Mesenchymal stem cell (in vitro differentiated cells and primary cell): ENCODE results near the gene GNA14.
"Not testable (repeated sequence)": the region's sequence is repeated elsewhere in the genome, so short reads cannot be mapped to it uniquely, and the experiment has no call there.

Experiments
- DNase-seq: peaks from one replicate; pipeline ENCODE4 v3.0.0-alpha.2; 2013
- H2AFZ ChIP-seq: one replicate; pipeline ENCODE4 v1.6.1; 2013; ENCODE audit warnings: low read depth, mild to moderate bottlenecking, control low read depth, inconsistent platforms, low read length, moderate library complexity
- H2AK5ac ChIP-seq: 2 replicates; pipeline ENCODE4 v1.6.1; 2013; ENCODE audit warnings: low read length, moderate library complexity, mild to moderate bottlenecking, inconsistent platforms; ENCODE audit not compliant: severe bottlenecking
- H2BK120ac ChIP-seq: one replicate; pipeline ENCODE4 v1.6.1; 2013; ENCODE audit warnings: low read depth, mild to moderate bottlenecking, inconsistent platforms, low read length, moderate library complexity
- H2BK12ac ChIP-seq, 2 experiments: one replicate each; pipeline ENCODE4 v1.6.1; 2013; ENCODE audit warnings: inconsistent platforms in 2 of 2, low read length in 2 of 2, mild to moderate bottlenecking in 2 of 2, moderate library complexity in 2 of 2, control low read depth in 1 of 2
- H2BK15ac ChIP-seq: one replicate; pipeline ENCODE4 v1.6.1; 2013; ENCODE audit warnings: mild to moderate bottlenecking, low read depth, inconsistent platforms; ENCODE audit not compliant: poor library complexity, severe bottlenecking
- H2BK5ac ChIP-seq: 2 replicates; pipeline ENCODE4 v1.6.1; 2013; ENCODE audit warnings: low read depth, mild to moderate bottlenecking, low read length, control low read depth, inconsistent platforms; ENCODE audit not compliant: poor library complexity, severe bottlenecking
- H3K14ac ChIP-seq, 2 experiments: one replicate each; pipeline ENCODE4 v1.6.1; 2013; ENCODE audit warnings: inconsistent platforms in 2 of 2, low read length in 2 of 2, control low read depth in 1 of 2, mild to moderate bottlenecking in 1 of 2, moderate library complexity in 1 of 2
- H3K18ac ChIP-seq, 2 experiments: one replicate each; pipeline ENCODE4 v1.6.1; 2013; ENCODE audit warnings: inconsistent platforms in 2 of 2, low read length in 2 of 2, control low read depth in 1 of 2, low read depth in 1 of 2, mild to moderate bottlenecking in 1 of 2
- H3K23ac ChIP-seq, 2 experiments: one replicate each; pipeline ENCODE4 v1.6.1; 2013; ENCODE audit warnings: inconsistent platforms in 2 of 2, low read length in 2 of 2, mild to moderate bottlenecking in 2 of 2, moderate library complexity in 2 of 2, control low read depth in 1 of 2
- H3K27ac ChIP-seq: 2 replicates; pipeline ENCODE4 v1.5.1; 2013; ENCODE audit warnings: mild to moderate bottlenecking, moderate library complexity, low read length, control low read depth, inconsistent platforms; ENCODE audit not compliant: poor library complexity, severe bottlenecking
- H3K27me3 ChIP-seq, 2 experiments: 2 replicates each; pipeline versions ENCODE4 v1.6.1 to v1.7.0; 2013; ENCODE audit warnings: low read length in 2 of 2, mild to moderate bottlenecking in 2 of 2, moderate library complexity in 2 of 2, control low read depth in 1 of 2, inconsistent platforms in 1 of 2; ENCODE audit not compliant: control insufficient read depth in 1 of 2, insufficient read depth in 1 of 2
- H3K36me3 ChIP-seq, 2 experiments: 2 replicates each; pipeline versions ENCODE4 v1.6.1 to v1.7.0; 2013; ENCODE audit warnings: low read length in 2 of 2, control low read depth in 1 of 2, inconsistent platforms in 1 of 2, low read depth in 1 of 2, mild to moderate bottlenecking in 1 of 2; ENCODE audit not compliant: insufficient read depth in 2 of 2, control insufficient read depth in 1 of 2
- H3K4ac ChIP-seq, 2 experiments: one replicate each; pipeline ENCODE4 v1.6.1; 2013; ENCODE audit warnings: inconsistent platforms in 2 of 2, low read length in 2 of 2, mild to moderate bottlenecking in 2 of 2, moderate library complexity in 2 of 2, control low read depth in 1 of 2, low read depth in 1 of 2
- H3K4me1 ChIP-seq: 2 replicates; pipeline ENCODE4 v1.6.1; 2013; ENCODE audit warnings: low read depth, low read length, control low read depth; ENCODE audit not compliant: control insufficient read depth, insufficient read depth
- H3K4me2 ChIP-seq: 2 replicates; pipeline ENCODE4 v1.6.1; 2013; ENCODE audit warnings: low read length, mild to moderate bottlenecking, inconsistent platforms; ENCODE audit not compliant: poor library complexity, severe bottlenecking
- H3K4me3 ChIP-seq, 2 experiments: 2 replicates each; pipeline versions ENCODE4 v1.5.1 to v1.7.0; 2013; ENCODE audit warnings: low read length in 2 of 2, mild to moderate bottlenecking in 2 of 2, control low read depth in 1 of 2, low read depth in 1 of 2; ENCODE audit not compliant: insufficient read depth in 1 of 2
- H3K79me1 ChIP-seq: replicated peaks from 2 replicates; pipeline ENCODE4 v1.6.1; 2013; ENCODE audit warnings: mild to moderate bottlenecking, control low read depth, low read length, inconsistent platforms; ENCODE audit not compliant: poor library complexity, severe bottlenecking
- H3K9ac ChIP-seq: 2 replicates; pipeline ENCODE4 v1.7.0; 2013; ENCODE audit warnings: mild to moderate bottlenecking, low read length, moderate library complexity
- H3K9me3 ChIP-seq: 2 replicates; pipeline ENCODE4 v1.7.0; 2013; ENCODE audit warnings: mild to moderate bottlenecking, low read length; ENCODE audit not compliant: control insufficient read depth
- H4K8ac ChIP-seq: one replicate; pipeline ENCODE4 v1.6.1; 2013; ENCODE audit warnings: inconsistent platforms, mild to moderate bottlenecking, low read length, moderate library complexity
- H4K91ac ChIP-seq: one replicate; pipeline ENCODE4 v1.6.1; 2013; ENCODE audit warnings: mild to moderate bottlenecking, low read length, inconsistent platforms
- WGBS: methylation state at CpG from one replicate; pipeline ENCODE4 v1.1.7; 2013; ENCODE audit warnings: mixed read lengths; 5-methylcytosine and 5-hydroxymethylcytosine counted together

Gene GNA14

DNA sequence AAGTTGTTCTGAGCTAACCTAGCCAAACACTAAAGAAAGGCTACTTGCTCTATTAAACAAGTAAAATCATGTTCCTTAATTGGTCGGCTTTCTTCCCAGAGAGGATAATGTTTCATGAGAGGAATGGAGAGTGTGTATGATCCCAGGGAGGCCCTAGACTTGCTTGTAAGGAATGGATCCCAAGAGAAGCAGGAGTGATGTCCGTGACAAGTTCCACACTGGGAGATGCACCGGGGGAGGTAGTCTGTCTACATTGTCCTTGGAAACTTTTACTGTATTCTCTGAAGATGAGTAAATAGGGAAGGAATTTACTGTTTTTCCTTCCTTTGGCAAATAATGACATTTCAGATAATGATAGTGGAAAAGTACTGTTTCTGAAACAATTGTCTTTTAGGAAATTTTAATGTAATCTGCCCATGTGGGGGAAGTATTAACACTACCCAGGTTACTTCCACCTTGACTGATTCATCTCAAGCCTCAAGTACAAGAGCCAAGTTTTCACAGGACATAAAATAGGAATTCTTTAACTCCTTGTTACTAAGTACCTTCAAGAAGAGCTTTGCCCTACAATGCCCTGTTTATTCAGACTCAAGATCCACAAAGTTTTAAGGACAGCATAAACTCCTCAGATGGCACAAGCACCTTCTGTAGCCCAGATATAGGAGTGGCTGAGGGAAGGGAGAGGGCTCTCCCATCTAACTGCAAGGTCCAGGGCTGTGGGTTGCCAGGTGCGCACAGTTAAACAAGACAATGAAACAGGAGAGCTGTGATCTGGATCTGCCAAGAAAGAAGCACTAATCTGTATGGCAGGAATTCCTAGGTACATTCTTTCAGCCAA, 152.1 kb downstream of the GNA14 start:
- Histone ChIP-seq H3K4me1 (peaks cover 2% of the 10 kb centered on the region), H3K18ac (no peak overlapping the region), H3K9ac (peak overlapping the region; percentile 76), H3K14ac (no peak overlapping the region), H2BK5ac (no peak overlapping the region), H4K91ac (no peak overlapping the region), H3K23ac (no peak overlapping the region), H3K9me3 (peaks cover 8% of the 10 kb centered on the region), H3K36me3 (no peaks in the 10 kb centered on the region), H3K4me3 (peak overlapping the region in 1 of 2 experiments; percentile 21), H2BK15ac (no peak overlapping the region), H3K4me2 (no peak overlapping the region), H3K79me1 (no peaks in the 10 kb centered on the region), H3K27ac (peak overlapping the region; percentile 24), H2BK120ac (no peak overlapping the region), H3K27me3 (no peaks in the 10 kb centered on the region), H3K4ac (no peak overlapping the region), H2AK5ac (no peak overlapping the region), H4K8ac (no peak overlapping the region), H2BK12ac (no peak overlapping the region), H2AFZ (no peak overlapping the region)
- peak; percentile 55 for DNase-seq
- 47% methylated on average over 4 of the region's 4 CpGs for WGBS

DNA sequence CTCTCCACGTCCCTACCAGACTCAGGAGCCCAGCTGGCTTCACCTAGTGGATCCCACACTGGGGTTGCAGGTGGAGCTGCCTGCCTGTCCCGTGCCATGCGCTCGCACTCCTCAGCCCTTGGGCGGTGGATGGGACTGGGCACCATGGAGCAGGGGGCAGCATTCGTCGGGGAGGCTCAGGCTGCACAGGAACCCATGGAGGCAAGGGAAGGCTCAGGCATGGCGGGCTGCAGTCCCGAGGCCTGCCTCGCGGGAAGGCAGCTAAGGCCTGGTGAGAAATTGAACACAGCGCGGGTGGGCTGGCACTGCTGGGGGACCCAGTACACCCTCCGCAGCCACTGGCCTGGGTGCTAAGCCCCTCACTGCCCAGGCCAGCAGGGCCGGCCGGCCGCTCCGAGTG, 157.8 kb downstream of the GNA14 start:
- H2BK5ac ChIP-seq, H3K27me3 ChIP-seq, H3K27ac ChIP-seq, H2AFZ ChIP-seq, H3K79me1 ChIP-seq, H3K4me2 ChIP-seq, H3K4ac ChIP-seq, H3K4me1 ChIP-seq, H2BK15ac ChIP-seq, H3K18ac ChIP-seq, H3K36me3 ChIP-seq, H4K91ac ChIP-seq, H3K23ac ChIP-seq, H2BK12ac ChIP-seq, H2BK120ac ChIP-seq, H3K4me3 ChIP-seq, DNase-seq, H3K14ac ChIP-seq, H3K9ac ChIP-seq, H2AK5ac ChIP-seq: not testable (repeated sequence)
- 95% methylated on average over 18 of the region's 18 CpGs for WGBS
- peak overlapping the region; percentile 15 for H4K8ac ChIP-seq
- H3K9me3 ChIP-seq: peaks cover 12% of the 10 kb centered on the region

DNA sequence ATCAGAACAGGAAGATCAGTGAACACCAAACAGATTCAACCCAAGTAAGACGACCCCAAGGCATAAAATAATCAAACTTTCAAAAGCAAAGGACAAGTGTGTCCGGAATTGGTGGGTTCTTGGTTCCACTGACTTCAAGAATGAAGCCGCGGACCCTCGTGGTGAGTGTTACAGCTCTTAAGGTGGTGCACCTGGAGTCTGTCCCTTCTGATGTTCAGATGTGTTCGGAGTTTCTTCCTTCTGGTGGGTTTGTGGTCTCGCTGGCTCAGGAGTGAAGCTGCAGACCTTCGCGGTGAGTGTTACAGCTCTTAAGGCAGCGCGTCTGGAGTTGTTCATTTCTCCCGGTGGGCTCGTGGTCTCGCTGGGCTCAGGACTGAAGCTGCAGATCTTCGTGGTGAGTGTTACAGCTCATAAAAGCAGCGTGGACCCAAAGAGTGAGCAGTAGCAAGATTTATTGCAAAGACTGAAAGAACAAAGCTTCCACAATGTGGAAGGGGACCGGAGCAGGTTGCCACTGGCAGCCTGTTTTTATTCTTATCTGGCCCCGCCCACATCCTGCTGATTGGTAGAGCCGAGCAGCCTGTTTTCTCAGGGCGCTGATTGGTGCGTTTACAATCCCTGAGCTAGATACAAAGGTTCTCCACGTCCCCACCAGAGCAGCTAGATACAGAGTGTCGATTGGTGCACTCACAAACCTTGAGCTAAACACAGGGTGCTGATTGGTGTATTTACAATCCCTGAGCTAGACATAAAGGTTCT, 158.5 kb downstream of the GNA14 start:
- not testable (repeated sequence) for H3K27ac ChIP-seq, H2BK5ac ChIP-seq, H4K8ac ChIP-seq, H2AK5ac ChIP-seq, H3K4me2 ChIP-seq, H3K4ac ChIP-seq, H2AFZ ChIP-seq, DNase-seq, H3K4me3 ChIP-seq, H3K9ac ChIP-seq, H2BK12ac ChIP-seq, H3K23ac ChIP-seq, H3K14ac ChIP-seq, H3K79me1 ChIP-seq, H3K27me3 ChIP-seq, H4K91ac ChIP-seq, H3K4me1 ChIP-seq, H3K36me3 ChIP-seq, H2BK15ac ChIP-seq, H3K18ac ChIP-seq, H2BK120ac ChIP-seq
- 95% methylated on average over 20 of the region's 23 CpGs for WGBS
- peaks cover 12% of the 10 kb centered on the region for H3K9me3 ChIP-seq

DNA sequence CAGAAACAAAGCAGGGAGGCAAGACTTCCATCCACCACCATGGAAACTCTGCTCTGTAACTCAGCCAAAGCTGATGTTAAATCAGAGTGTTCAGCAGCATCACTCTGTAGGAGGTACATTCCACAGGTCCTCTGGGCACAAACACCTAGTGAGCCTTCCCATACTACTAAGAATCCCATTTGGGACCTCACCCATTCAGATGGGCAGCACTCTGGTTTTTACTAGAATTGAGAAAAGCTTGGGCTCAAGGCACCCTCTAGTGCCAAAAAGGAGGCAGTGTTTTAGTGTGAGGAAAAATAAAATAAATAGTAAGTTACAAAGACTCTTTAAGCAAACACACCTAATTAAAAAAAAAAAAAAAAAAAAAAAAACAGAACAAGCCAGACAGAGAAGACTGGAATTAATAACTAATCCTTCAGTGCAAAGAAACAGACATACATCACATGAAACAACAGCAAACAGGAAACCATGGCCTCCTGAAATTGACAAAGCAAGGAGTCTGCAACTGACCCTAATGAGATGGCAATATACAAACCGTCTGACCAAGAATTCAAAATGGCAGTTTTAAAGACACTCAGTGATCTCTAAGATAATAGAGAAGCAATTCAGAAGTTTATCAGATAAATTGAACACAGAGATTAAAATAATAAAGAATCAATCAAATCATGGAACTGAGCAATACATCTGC, 159.5 kb downstream of the GNA14 start:
- H2BK12ac ChIP-seq: no peak overlapping the region
- no peak overlapping the region for H4K8ac ChIP-seq
- H3K4me1 ChIP-seq: no peaks in the 10 kb centered on the region
- H3K79me1 ChIP-seq: no peaks in the 10 kb centered on the region
- peak; percentile 34 for DNase-seq
- no peak overlapping the region for H3K4me3 ChIP-seq
- no peak overlapping the region for H3K4me2 ChIP-seq
- no peak overlapping the region for H3K9ac ChIP-seq
- no peak overlapping the region for H3K18ac ChIP-seq
- no peak overlapping the region for H3K14ac ChIP-seq
- no peak overlapping the region for H2BK120ac ChIP-seq
- H3K27me3 ChIP-seq: no peaks in the 10 kb centered on the region
- H3K4ac ChIP-seq: no peak overlapping the region
- no peak overlapping the region for H3K23ac ChIP-seq
- H4K91ac ChIP-seq: no peak overlapping the region
- H2AK5ac ChIP-seq: no peak overlapping the region
- no peak overlapping the region for H2AFZ ChIP-seq
- H2BK15ac ChIP-seq: no peak overlapping the region
- no CpG with 5 or more reads among the region's 1 CpG for WGBS
- no peak overlapping the region for H3K27ac ChIP-seq
- no peak overlapping the region for H2BK5ac ChIP-seq
- no peaks in the 10 kb centered on the region for H3K36me3 ChIP-seq
- peaks cover 12% of the 10 kb centered on the region for H3K9me3 ChIP-seq
